Adrenal gland (tissue), 12 donors: Measurements from ENCODE around the gene RNF151. TPM values are rescaled to one million over a fixed set of nuclear protein-coding genes. Genes with fewer than 3 reads are reported as not detected.
A peak's percentile ranks its signal among the peaks of the same experiment; 100 is the strongest.

Experiments used
- DNase-seq, 7 donors: peaks; one replicate each; pipeline ENCODE4 v3.0.0-alpha.2; 2019 to 2020
- H3K27ac ChIP-seq, 5 donors: fragments of 200-600 bp; sonication (generic) in 4 of 5; 1 replicate in 3 of 5; 2 replicates in 2 of 5; pipeline versions ENCODE4 v1.5.1 to v1.8.0; 2016 to 2020; ENCODE audit warnings: mild to moderate bottlenecking in 1 of 5
- H3K27me3 ChIP-seq: fragments of 200-600 bp; 2 replicates; pipeline ENCODE4 v1.8.0; 2021
- H3K36me3 ChIP-seq, 2 donors: fragments of 200-600 bp; replicated peaks in 1 of 2; 1 replicate in 1 of 2; 2 replicates in 1 of 2; pipeline versions ENCODE4 v1.5.1 to v1.8.0; 2018 to 2022
- H3K4me1 ChIP-seq, 2 donors: fragments of 200-600 bp; replicated peaks in 1 of 2; 1 replicate in 1 of 2; 2 replicates in 1 of 2; pipeline versions ENCODE4 v1.5.1 to v1.8.0; 2018 to 2021
- H3K4me3 ChIP-seq, 4 donors: fragments of 200-600 bp; sonication (generic) in 3 of 4; one replicate each; pipeline ENCODE4 v1.5.1; 2016 to 2018
- H3K9me3 ChIP-seq, 3 donors: fragments of 200-600 bp; sonication (generic) in 1 of 3; replicated peaks in 1 of 3; 1 replicate in 2 of 3; 2 replicates in 1 of 3; pipeline versions ENCODE4 v1.5.1 to v1.8.0; 2016 to 2021
- CTCF ChIP-seq, 6 experiments: fragments of 450-650 bp in 4 of 6; fragments of 200-600 bp in 2 of 6; sonication (generic) in 1 of 6; IDR thresholded peaks; 1 replicate in 5 of 6; 2 replicates in 1 of 6; pipeline versions ENCODE4 v1.5.1 to v1.8.0; 2016 to 2021; ENCODE audit warnings: antibody characterized with exemption in 6 of 6, mild to moderate bottlenecking in 2 of 6, moderate library complexity in 1 of 6
- POLR2A ChIP-seq, 2 donors: fragments of 450-650 bp; IDR thresholded peaks; one replicate each; pipeline ENCODE4 v1.6.1; 2017; ENCODE audit warnings: antibody characterized with exemption in 2 of 2, mild to moderate bottlenecking in 2 of 2, moderate library complexity in 1 of 2
- WGBS, 4 donors: extraction: QIAGEN DNeasy Blood & Tissue Kit in 2 of 4; methylation state at CpG; one replicate each; pipeline versions ENCODE4 v1.1.5 to v1.1.7; 2013 to 2017; 5-methylcytosine and 5-hydroxymethylcytosine counted together
- intact Hi-C, 2 donors: fragments of 100-400 bp; cut with DNase I; formaldehyde crosslinking; loops; one replicate each; pipeline versions ENCODE4 v1.14.1 to v1.15.0; 2022 to 2023
- polyA plus RNA-seq, 3 donors: library from polyadenylated mRNA; stranded (reverse); fragments of 200-250 nt in 2 of 3; fragments of 350-450 nt in 1 of 3; fragmentation: Illumina TruSeq in 1 of 3; extraction: RNeasy Lipid Tissue Mini Kit (QIAGEN cat#74804) in 1 of 3; gene quantifications; one replicate each; pipeline ENCODE4 v1.2.3, GENCODE V29; 2013 to 2014
- total RNA-seq, 9 donors: library from RNA; depleted of rRNA in 4 of 9; stranded (reverse); fragments of >200 nt in 4 of 9; fragments of 120-200 nt in 1 of 9; fragmentation: NEBNext Ultra II Directional in 1 of 9; extraction: Animal tissue kit (Norgen Biotek cat#: 25700) in 1 of 9; gene quantifications; one replicate each; pipeline versions ENCODE4 v1.1.0 to v1.2.4, GENCODE V29; 2013 to 2023
- donor health status: healthy with polysubstance abuse.
- donor health status: Bipolar disorder and iron deficiency.
- donor health status: DM: yes; HTN: yes; CAD: no.
- donor health status: DM: no; HTN: no; CAD: no.
- donor health status: DM: no; HTN: no; CAD: no.
- donor health status: DM: yes; HTN: yes; CAD: no.

The RNF151 gene
- total and polyA plus RNA-seq, 12 donors, result 0.20 to 0.64 (median 0.47) TPM; not detected in 9

- H3K4me3 ChIP-seq, result no peak overlapping the region
- intact Hi-C loops, result no loop called here
- H3K4me1 ChIP-seq, result peaks cover 4 to 21% of the 10 kb centered on the region in 2 donors
- H3K9me3 ChIP-seq, result no peaks in the 10 kb centered on the region
- H3K27me3 ChIP-seq, result peaks cover 22% of the 10 kb centered on the region
- 2 to 5% (median 3%) methylated on average over 10 to 50 of the region's 50 CpGs for whole genome bisulfite sequencing, 4 donors
- peak overlapping the region in 1 of 5 donors; percentile 52 for H3K27ac ChIP-seq
- no peak for TF ChIP-seq CTCF (IDR thresholded peaks at IDR 0.05)
- TF ChIP-seq POLR2A (IDR thresholded peaks at IDR 0.05), result no peak
- H3K36me3 ChIP-seq, result peaks cover 0 to 15% of the 10 kb centered on the region in 2 donors
- DNase-seq, result peak in 1 of 7 donors; percentile 38
Measured at GRCh38 chr16:1990351-1991134, 23.9 kb downstream of the RNF151 start.

DNA sequence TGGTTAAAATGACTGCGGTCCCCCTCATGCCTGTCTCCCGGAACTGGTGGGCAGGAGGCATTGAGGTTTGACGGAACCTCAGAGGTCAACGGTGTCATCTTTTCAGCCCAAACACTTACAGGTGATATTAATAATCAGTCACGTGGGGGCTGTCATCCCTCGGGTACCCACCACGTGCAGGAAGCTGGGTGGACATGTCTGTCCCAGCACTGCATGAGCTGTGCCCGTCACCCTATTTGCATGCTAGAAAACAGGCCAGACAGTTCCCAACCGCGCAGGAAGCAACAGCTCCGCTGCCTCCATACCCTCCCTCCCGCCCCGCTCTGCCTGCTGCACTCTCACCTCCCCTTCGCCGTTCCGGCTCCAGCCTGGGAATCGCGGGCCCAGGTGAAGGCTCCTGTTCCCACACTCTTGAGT, 24.5 kb downstream of the RNF151 start:
- intact Hi-C loops, result no loop called here
- H3K36me3 ChIP-seq, result peaks cover 0 to 9% of the 10 kb centered on the region in 2 donors
- no peak overlapping the region for H3K4me3 ChIP-seq
- DNase-seq, result peak in 1 of 7 donors; percentile 69
- H3K4me1 ChIP-seq, result peaks cover 4 to 21% of the 10 kb centered on the region in 2 donors
- WGBS, 4 donors, result 10 to 16% (median 14%) methylated on average over 4 to 18 of the region's 18 CpGs
- no peaks in the 10 kb centered on the region for H3K9me3 ChIP-seq
- TF ChIP-seq POLR2A (IDR thresholded peaks at IDR 0.05) (no peak), CTCF (IDR thresholded peaks at IDR 0.05) (no peak)
- peaks cover 22% of the 10 kb centered on the region for H3K27me3 ChIP-seq
- H3K27ac ChIP-seq, result peak overlapping the region in 1 of 5 donors; percentile 50

DNA sequence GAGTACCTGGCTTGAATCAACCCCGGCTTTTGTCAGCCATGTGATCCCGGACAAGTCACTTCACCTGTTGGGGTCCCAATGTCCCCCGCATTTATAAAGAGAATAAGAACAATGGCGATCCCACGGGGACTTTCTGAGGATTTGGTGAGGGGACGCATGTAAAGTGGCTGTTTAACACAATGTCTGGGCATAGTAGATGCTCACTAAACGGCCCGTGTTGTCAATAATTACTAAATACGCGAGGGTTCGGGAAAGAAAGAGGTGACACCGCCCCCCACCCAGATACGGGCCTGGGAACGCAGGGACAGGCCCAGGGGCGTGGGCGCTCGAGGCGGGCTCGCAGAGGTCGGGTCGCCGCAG, 24.9 kb downstream of the RNF151 start:
- intact Hi-C loops, result no loop called here
- H3K36me3 ChIP-seq, result peaks cover 0 to 4% of the 10 kb centered on the region in 2 donors
- peak overlapping the region in 1 of 4 donors; percentile 27 for H3K4me3 ChIP-seq
- peaks cover 22% of the 10 kb centered on the region for H3K27me3 ChIP-seq
- no peak for DNase-seq
- 11 to 18% (median 14%) methylated on average over 22 of the region's 22 CpGs; no CpG with 5 or more reads in 1 of the 4 donors for WGBS, 4 donors
- peaks cover 4 to 23% of the 10 kb centered on the region in 2 donors for H3K4me1 ChIP-seq
- no peak for TF ChIP-seq CTCF (IDR thresholded peaks at IDR 0.05)
- no peak for TF ChIP-seq POLR2A (IDR thresholded peaks at IDR 0.05)
- H3K27ac ChIP-seq, result peak overlapping the region in 1 of 5 donors; percentile 50
- H3K9me3 ChIP-seq, result no peaks in the 10 kb centered on the region

DNA sequence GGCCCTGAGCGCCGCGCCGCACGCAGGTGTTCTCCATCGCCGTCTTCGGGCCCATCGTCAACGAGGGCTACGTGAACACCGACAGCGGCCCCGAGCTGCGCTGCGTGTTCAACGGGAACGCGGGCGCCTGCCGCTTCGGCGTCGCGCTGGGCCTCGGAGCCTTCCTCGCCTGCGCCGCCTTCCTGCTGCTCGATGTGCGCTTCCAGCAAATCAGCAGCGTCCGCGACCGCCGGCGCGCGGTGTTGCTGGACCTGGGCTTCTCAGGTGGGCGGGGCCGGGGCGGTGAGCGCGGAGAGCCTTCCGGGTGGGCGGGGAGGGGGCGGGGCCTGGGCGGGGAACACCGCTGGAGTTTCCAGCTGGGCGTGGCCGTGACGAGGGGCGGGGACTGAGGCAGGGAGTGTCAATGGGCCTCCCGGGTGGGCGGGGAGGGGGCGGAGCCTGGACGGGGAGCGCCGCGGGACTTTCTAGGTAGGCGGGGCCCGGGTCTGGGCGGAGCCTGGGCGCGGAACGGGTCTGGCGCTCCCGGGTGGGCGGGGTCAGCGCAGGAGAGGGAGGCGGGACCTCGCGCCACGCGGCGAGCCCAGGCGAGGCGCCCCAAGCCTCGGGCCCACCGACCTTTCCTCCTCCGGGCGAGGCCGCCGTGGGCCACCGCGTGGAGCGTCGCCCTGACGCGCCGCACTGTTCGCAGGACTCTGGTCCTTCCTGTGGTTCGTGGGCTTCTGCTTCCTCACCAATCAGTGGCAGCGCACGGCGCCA, 25.5 kb downstream of the RNF151 start:
- TF ChIP-seq CTCF (IDR thresholded peaks at IDR 0.05) (no peak), POLR2A (IDR thresholded peaks at IDR 0.05) (no peak)
- WGBS, 4 donors, result 3 to 11% (median 5%) methylated on average over 7 to 96 of the region's 96 CpGs; no CpG with 5 or more reads in 1 of the 4 donors
- DNase-seq, result peak; percentile 91 to 99 (median 97)
- Histone ChIP-seq H3K27me3 (peaks cover 22% of the 10 kb centered on the region), H3K4me3 (peak overlapping the region in 1 of 4 donors; percentile 27), H3K27ac (peak overlapping the region in 1 of 5 donors; percentile 50), H3K9me3 (no peaks in the 10 kb centered on the region), H3K36me3 (no peaks in the 10 kb centered on the region), H3K4me1 (peaks cover 4 to 28% of the 10 kb centered on the region in 2 donors)
- intact Hi-C loops, result no loop called here
